Naive thymus-derived CD8-positive, alpha-beta T cell (primary cell): ENCODE results near the gene GFI1. TPM values are rescaled to one million over a fixed set of nuclear protein-coding genes. Genes with fewer than 3 reads are reported as not detected.
A peak's percentile ranks its signal among the peaks of the same experiment; 100 is the strongest.

Experiments
- ATAC-seq, 2 donors: fragments of 150-1000 bp; cut with Tn5 transposase in 1 of 2; sonication (Bioruptor Pico), chemical (Tn5 transposase) in 1 of 2; 1 replicate in 1 of 2; 2 replicates in 1 of 2; pipeline ENCODE4 v1.10.0; 2021; ENCODE audit warnings: mild to moderate bottlenecking in 2 of 2, moderate library complexity in 2 of 2
- POLR2A ChIA-PET: fragments of 350-600 bp; sonication (Branson Sonifier 250); formaldehyde crosslinking; loops from one replicate; lab custom pipeline; 2021; ENCODE audit warnings: antibody characterized with exemption; lab: Charles Lee
- DNase-seq, 10 donors: peaks; one replicate each; pipeline versions ENCODE4 v3.0.0 to v3.0.0-alpha.2; 2020 to 2022
- H3K27ac Mint-ChIP-seq, 10 donors: one replicate each; pipeline ENCODE4 v1.8.0; 2020 to 2022; ENCODE audit warnings: mild to moderate bottlenecking in 10 of 10, mixed read lengths in 10 of 10, moderate library complexity in 4 of 10, inconsistent platforms in 1 of 10
- H3K27me3 Mint-ChIP-seq, 5 donors: one replicate each; pipeline ENCODE4 v1.8.0; 2021 to 2022; ENCODE audit warnings: mixed read lengths in 5 of 5
- H3K36me3 Mint-ChIP-seq, 3 donors: one replicate each; pipeline ENCODE4 v1.8.0; 2020 to 2022; ENCODE audit warnings: mixed read lengths in 3 of 3, mild to moderate bottlenecking in 2 of 3, inconsistent platforms in 1 of 3
- H3K4me1 Mint-ChIP-seq, 4 donors: one replicate each; pipeline ENCODE4 v1.8.0; 2021 to 2022; ENCODE audit warnings: mixed read lengths in 4 of 4
- H3K4me3 Mint-ChIP-seq, 10 donors: one replicate each; pipeline ENCODE4 v1.8.0; 2020 to 2022; ENCODE audit warnings: mild to moderate bottlenecking in 10 of 10, mixed read lengths in 10 of 10, moderate library complexity in 6 of 10, inconsistent platforms in 1 of 10
- H3K9me3 Mint-ChIP-seq, 9 donors: one replicate each; pipeline ENCODE4 v1.8.0; 2020 to 2022; ENCODE audit warnings: mixed read lengths in 9 of 9, mild to moderate bottlenecking in 3 of 9, inconsistent platforms in 1 of 9, moderate library complexity in 1 of 9
- polyA plus RNA-seq, 3 donors: library from polyadenylated mRNA; unstranded; fragments of 300-500 nt; fragmentation: Illumina TruSeq; gene quantifications; one replicate each; pipeline ENCODE4 v1.2.3, GENCODE V29; 2021
- total RNA-seq, 8 experiments: library from RNA in 2 of 8; stranded (reverse) in 2 of 8; gene quantifications; one replicate each; pipeline ENCODE4 v1.2.3 and lab custom pipeline; 2021 to 2026

GFI1 gene
- total and polyA plus RNA-seq, 5 experiments from 2014 or later: 5.6 to 22.4 (median 12.4) TPM

DNA sequence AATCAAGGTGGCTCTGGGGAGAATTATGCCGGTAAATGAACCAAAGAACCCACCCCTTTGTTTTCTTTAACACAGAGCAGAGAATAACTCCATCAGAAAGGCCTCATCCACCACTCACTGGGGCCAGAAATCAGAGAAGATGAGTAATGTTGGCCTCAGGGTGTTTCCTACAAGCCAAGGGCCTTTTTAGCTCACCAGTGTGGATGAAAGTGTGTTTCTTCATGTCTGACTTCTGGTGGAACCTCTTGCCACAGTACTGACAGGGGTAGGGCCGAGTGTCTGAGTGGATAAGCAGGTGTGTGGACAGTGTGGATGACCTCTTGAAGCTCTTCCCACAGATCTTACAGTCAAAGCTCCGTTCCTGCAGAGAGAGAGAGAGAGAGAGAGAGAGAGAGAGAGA, 8.3 kb downstream of the GFI1 start:
- ATAC-seq: no peak
- peaks cover 0 to 34% (median 8%) of the 10 kb centered on the region in 3 donors for H3K36me3 Mint-ChIP-seq
- H3K4me3 Mint-ChIP-seq: peak overlapping the region in 3 of 10 donors; percentile 32 to 66 (median 52)
- H3K27ac Mint-ChIP-seq: peak overlapping the region in 6 of 10 donors; percentile 19 to 87 (median 55)
- POLR2A ChIA-PET: no interaction called here
- peaks cover 19 to 72% (median 62%) of the 10 kb centered on the region in 4 donors for H3K4me1 Mint-ChIP-seq
- no peaks in the 10 kb centered on the region for H3K27me3 Mint-ChIP-seq
- H3K9me3 Mint-ChIP-seq: no peaks in the 10 kb centered on the region
- DNase-seq: no peak

DNA sequence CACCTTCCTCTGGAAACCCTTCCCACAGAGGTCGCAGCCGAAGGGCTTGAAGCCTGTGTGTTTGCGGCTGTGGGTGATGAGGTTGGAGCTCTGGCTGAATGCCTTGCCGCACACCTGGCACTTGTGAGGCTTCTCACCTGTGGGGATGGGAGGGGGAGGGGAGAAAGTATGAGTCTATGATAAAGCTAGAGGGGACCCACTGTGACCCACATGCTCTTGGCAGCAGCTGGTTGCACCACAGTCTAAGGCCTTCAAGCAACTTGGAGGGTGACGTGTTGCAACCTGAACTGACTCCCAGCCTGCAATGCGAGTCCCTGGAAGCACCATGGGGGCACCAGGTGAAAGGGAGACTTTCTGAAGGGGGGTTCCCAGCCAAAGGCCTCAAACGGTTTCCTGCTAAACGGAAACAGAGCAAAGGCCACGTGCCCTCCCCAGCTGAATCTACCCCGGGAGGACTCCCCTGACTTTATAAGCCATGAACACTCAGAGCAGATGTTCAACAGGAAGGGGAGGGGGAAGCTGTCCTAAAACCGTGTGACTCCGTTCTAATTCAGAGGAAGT, 10.6 kb downstream of the GFI1 start:
- POLR2A ChIA-PET: interaction anchor here (1.0 to 5.0 kb wide), 2 partner anchors 8 to 61 kb away, joined by 4 to 56 read pairs; partner anchors contain the start of gene GFI1
- peak overlapping the region; percentile 11 to 83 (median 50) for H3K4me3 Mint-ChIP-seq
- ATAC-seq (peak; percentile 90 to 93), DNase-seq (peak in 9 of 10 donors; percentile 32 to 81 (median 67))
- no peaks in the 10 kb centered on the region for H3K27me3 Mint-ChIP-seq
- H3K4me1 Mint-ChIP-seq: peaks cover 11 to 65% (median 51%) of the 10 kb centered on the region in 4 donors
- peak overlapping the region; percentile 34 to 95 (median 84) for H3K27ac Mint-ChIP-seq
- H3K36me3 Mint-ChIP-seq: peaks cover 0 to 34% (median 8%) of the 10 kb centered on the region in 3 donors
- no peaks in the 10 kb centered on the region for H3K9me3 Mint-ChIP-seq

DNA sequence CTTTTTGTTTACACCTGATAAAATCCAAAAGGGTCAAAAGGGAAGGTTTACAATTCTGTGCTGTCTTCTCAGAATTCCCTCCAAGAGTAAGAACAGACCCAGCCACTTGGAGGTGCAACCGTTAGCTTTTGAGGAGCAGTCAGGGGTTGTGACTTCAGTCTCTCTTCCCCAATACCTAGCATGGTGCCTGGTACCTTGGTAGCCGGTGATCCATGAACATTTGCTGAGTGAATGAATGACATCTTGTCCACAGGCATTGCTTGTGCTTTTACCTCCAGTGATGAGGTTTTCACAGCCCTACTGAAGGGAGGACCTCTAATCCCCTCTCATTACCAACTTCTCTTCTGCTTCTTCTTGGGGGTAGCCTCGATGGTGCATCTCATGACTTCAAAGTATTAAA, 11.7 kb downstream of the GFI1 start:
- Mint-ChIP-seq H3K27me3 (no peaks in the 10 kb centered on the region), H3K4me3 (no peak overlapping the region), H3K9me3 (no peaks in the 10 kb centered on the region), H3K36me3 (peaks cover 0 to 31% (median 8%) of the 10 kb centered on the region in 3 donors), H3K4me1 (peaks cover 11 to 67% (median 51%) of the 10 kb centered on the region in 4 donors), H3K27ac (peak overlapping the region; percentile 2 to 86 (median 62))
- no peak for ATAC-seq
- no peak for DNase-seq
- POLR2A ChIA-PET: interaction anchor here (1.0 to 5.0 kb wide), 2 partner anchors 10 to 62 kb away, joined by 4 to 56 read pairs; partner anchors contain the start of gene GFI1

DNA sequence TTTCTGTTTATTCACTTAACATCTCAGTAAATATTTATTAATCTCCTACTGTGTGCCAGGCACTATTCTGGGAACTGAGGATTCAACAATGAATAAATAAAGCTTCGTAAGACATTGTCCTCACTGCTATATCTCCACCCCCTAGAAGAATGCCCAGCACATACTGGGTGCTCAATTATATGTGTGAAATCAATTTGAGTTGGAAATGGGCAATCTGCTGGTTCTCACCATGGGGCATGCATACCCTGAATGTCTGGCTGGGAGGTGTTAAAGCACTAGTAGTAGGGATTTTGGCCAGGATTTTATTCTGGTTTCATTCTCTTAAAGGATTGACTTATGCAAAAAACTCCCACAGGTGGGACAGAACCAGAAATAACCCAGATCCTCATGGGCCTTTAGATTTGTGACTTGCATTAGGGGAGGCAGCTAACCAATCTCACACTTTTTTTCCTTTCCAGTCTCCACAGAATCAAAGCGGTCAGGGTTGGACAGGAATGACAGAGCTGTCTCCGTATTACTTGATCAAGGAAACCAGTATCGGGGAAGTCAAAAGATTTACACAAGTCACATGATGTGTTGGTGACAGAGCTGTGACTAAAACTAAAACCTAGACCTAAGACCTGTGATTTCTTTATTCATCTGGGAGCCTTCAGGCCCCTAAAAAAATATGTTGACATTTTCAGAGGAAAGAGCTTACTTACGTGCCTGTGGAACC, 12.8 kb downstream of the GFI1 start:
- Mint-ChIP-seq H3K4me3 (peak overlapping the region in 1 of 10 donors; percentile 27), H3K4me1 (peaks cover 8 to 56% (median 40%) of the 10 kb centered on the region in 4 donors), H3K27me3 (no peaks in the 10 kb centered on the region), H3K9me3 (no peaks in the 10 kb centered on the region), H3K27ac (peak overlapping the region in 8 of 10 donors; percentile 21 to 86 (median 78)), H3K36me3 (peaks cover 0 to 23% (median 2%) of the 10 kb centered on the region in 3 donors)
- no peak for ATAC-seq
- POLR2A ChIA-PET: interaction anchor here (0.7 to 5.0 kb wide), 2 partner anchors 11 to 12 kb away, joined by 4 to 56 read pairs; partner anchors contain the start of gene GFI1
- no peak for DNase-seq

DNA sequence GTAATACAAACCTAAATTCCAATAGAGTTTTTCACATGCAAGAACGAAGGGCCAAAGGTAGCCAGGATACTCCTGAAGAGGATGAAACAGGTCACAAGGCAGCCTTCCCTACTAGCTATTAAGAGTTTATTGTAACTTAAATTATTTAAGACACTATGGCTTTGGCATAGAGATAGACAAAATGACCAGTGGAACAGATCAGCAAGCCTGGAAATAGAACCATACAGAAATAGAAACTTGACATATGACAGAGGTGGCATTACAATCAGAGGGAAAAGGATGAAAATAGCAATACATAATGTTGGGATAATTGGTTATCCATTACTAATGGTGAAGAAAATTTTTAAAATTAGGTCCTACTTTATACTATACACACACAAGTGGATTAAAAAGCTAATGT, 16.5 kb downstream of the GFI1 start:
- peaks cover 6 to 40% (median 28%) of the 10 kb centered on the region in 4 donors for H3K4me1 Mint-ChIP-seq
- no peak overlapping the region for H3K4me3 Mint-ChIP-seq
- no peak for DNase-seq
- H3K27me3 Mint-ChIP-seq: no peaks in the 10 kb centered on the region
- H3K9me3 Mint-ChIP-seq: no peaks in the 10 kb centered on the region
- H3K27ac Mint-ChIP-seq: no peak overlapping the region
- no peak for ATAC-seq
- H3K36me3 Mint-ChIP-seq: peaks cover 0 to 3% (median 0%) of the 10 kb centered on the region in 3 donors
- POLR2A ChIA-PET: no interaction called here

DNA sequence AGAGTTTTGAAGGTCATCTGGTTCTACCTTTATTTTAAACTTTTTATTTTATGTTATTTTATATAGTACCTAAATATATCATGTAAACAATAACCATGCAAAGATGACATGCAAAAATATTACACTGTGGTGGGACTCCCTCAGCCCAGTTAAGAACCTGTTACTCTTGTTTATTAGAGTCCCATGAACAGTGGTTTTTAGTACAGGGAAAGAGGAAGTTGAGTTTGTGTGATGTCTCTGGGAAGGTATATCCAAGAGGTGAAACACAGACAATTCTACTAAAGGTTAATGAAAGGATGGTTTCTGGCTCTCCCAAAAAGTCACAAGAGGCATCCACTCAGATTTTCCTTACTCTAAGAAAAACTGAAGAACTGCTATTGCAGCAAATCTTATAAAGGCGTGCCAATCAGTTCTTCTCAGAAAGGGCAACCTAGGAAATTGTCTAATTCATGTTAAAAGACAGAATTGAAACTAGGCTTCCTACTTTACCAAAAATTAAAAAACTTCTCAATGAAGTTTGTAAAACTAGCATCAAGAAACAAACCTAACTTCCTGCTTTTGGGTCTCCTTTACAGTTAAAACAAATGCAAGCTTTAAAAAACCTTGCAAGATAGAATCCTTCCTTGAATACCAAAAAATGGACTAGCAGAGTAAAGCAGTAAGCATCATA, 19.9 kb downstream of the GFI1 start:
- Mint-ChIP-seq H3K27ac (peak overlapping the region in 5 of 10 donors; percentile 4 to 61 (median 19)), H3K27me3 (no peaks in the 10 kb centered on the region), H3K4me3 (no peak overlapping the region), H3K36me3 (peaks cover 0 to 3% (median 0%) of the 10 kb centered on the region in 3 donors), H3K4me1 (peaks cover 12 to 49% (median 37%) of the 10 kb centered on the region in 4 donors), H3K9me3 (no peaks in the 10 kb centered on the region)
- DNase-seq: no peak
- no peak for ATAC-seq
- POLR2A ChIA-PET: no interaction called here

DNA sequence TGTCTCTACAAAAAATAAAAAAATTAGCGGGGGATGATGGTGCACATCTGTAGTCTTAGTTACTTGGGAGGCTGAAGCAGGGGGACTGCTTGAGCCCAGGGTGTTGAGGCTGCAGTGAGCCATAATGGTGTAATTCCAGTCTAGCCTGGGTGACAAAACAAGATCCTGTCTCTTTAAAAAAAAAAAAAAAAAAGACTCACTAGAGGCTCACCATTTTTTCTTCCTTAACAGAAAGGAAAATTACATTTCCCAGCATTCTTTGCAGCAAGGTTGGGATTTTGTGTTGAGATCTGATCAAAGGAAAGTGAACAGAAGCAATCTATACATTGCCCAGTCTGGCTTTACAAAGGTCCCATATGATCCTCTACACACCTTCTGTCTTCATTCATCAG, 21.5 kb downstream of the GFI1 start:
- H3K4me3 Mint-ChIP-seq: no peak overlapping the region
- POLR2A ChIA-PET: no interaction called here
- ATAC-seq (no peak), DNase-seq (no peak)
- no peaks in the 10 kb centered on the region for H3K27me3 Mint-ChIP-seq
- no peaks in the 10 kb centered on the region for H3K9me3 Mint-ChIP-seq
- peaks cover 0 to 3% (median 0%) of the 10 kb centered on the region in 3 donors for H3K36me3 Mint-ChIP-seq
- H3K27ac Mint-ChIP-seq: peak overlapping the region in 3 of 10 donors; percentile 9 to 70 (median 49)
- H3K4me1 Mint-ChIP-seq: peaks cover 17 to 56% (median 45%) of the 10 kb centered on the region in 4 donors

DNA sequence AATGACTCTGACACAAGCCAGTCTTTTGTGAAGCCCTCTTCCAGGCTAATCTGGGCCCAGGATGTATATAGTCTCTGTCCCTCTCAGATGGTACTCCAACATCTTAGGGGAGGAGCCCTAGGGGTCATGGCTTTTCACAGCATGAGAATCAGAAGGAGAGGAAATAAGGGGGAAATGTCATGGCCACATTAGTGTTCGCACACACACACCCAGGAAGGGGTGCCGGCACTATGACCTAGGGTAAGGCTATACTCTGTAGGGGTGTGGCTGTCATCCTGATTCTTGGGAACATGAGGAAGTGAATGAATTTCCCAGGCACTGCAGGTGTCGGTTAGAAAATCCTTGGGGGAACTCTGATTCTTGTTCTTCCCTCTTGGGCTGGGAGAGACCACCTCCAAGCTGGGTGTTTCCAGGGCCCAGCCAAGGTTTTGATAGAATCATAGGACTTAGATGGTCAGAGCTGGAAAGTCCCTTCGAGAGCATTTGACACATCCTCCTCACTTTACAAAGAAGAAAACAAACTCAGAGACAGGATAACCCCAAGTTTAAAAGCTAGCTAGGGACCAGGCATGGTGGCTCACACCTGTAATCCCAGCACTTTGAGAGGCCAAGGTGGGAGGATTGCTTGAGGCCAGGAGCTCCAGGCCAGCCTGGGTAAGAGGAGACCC, 22.0 kb downstream of the GFI1 start:
- Mint-ChIP-seq H3K9me3 (no peaks in the 10 kb centered on the region), H3K27ac (peak overlapping the region in 7 of 10 donors; percentile 2 to 76 (median 56)), H3K27me3 (peaks cover 0 to 2% (median 0%) of the 10 kb centered on the region in 5 donors), H3K36me3 (peaks cover 0 to 3% (median 0%) of the 10 kb centered on the region in 3 donors), H3K4me3 (peak overlapping the region in 7 of 10 donors; percentile 3 to 60 (median 12)), H3K4me1 (peaks cover 20 to 61% (median 49%) of the 10 kb centered on the region in 4 donors)
- DNase-seq (no peak), ATAC-seq (peak in 1 of 2 donors; percentile 49)
- POLR2A ChIA-PET: no interaction called here

DNA sequence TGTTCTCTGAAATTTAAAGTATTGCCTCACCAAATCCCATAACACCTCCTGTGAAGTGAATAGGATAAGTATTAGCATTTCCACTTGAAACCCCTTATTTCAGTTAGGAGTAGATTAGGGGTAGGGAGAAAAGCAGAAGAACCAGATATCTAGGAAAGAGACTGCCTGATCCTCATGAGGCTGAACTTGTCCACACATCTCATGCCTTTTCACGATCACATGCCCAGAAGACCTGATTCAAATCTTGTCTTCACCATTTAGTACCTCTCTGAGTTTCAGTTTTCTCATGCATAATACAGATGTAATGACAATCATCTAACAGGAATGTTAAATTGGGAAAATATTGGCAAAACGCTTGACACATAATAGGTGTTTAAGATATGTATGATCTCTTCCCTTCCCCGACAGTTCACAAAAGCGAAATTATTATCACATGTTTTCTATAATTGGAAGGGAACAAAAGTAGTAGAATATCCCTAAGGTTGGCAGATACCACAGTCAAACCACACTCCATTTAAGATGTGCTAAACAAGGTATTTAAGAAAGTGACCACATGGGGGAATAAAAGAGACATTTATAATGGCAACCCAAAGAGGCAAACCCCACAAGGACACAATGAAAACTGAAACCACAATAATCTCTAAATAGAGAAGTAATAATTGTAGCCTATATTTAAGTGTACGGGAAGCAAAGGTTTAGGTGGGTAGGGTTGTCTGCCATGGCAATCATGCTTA, 25.2 kb downstream of the GFI1 start:
- ATAC-seq (peak in 1 of 2 donors; percentile 37), DNase-seq (no peak)
- Mint-ChIP-seq H3K4me1 (peaks cover 19 to 59% (median 45%) of the 10 kb centered on the region in 4 donors), H3K36me3 (no peaks in the 10 kb centered on the region), H3K9me3 (no peaks in the 10 kb centered on the region), H3K27me3 (peaks cover 0 to 2% (median 0%) of the 10 kb centered on the region in 5 donors), H3K4me3 (no peak overlapping the region), H3K27ac (no peak overlapping the region)
- POLR2A ChIA-PET: no interaction called here

DNA sequence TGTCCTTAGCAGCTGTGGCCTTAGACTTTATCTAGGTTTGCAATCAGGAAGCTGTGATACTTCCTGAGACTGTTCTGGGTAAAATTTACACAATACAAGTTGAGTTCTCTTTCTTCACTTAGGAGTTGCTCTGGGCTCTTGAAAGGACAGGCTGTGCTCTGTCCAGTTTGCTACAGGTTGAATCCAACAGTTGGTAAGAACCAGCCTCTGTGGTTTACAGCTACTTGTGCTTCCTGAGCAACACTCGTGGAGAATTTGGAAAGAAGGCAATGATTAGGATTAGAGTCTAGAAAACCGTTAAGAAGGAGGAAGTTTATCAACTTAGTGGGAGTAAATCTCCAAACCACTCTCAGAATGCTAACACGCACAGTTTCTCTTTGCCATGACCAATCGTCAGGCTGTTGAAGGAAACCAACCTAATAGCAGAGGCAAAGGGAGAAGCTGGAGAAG, 26.8 kb downstream of the GFI1 start:
- no peaks in the 10 kb centered on the region for H3K9me3 Mint-ChIP-seq
- H3K36me3 Mint-ChIP-seq: no peaks in the 10 kb centered on the region
- POLR2A ChIA-PET: no interaction called here
- peak overlapping the region in 9 of 10 donors; percentile 1 to 89 (median 57) for H3K27ac Mint-ChIP-seq
- peak overlapping the region in 8 of 10 donors; percentile 34 to 77 (median 71) for H3K4me3 Mint-ChIP-seq
- H3K4me1 Mint-ChIP-seq: peaks cover 14 to 46% (median 37%) of the 10 kb centered on the region in 4 donors
- ATAC-seq (no peak), DNase-seq (no peak)
- peaks cover 0 to 2% (median 0%) of the 10 kb centered on the region in 5 donors for H3K27me3 Mint-ChIP-seq

DNA sequence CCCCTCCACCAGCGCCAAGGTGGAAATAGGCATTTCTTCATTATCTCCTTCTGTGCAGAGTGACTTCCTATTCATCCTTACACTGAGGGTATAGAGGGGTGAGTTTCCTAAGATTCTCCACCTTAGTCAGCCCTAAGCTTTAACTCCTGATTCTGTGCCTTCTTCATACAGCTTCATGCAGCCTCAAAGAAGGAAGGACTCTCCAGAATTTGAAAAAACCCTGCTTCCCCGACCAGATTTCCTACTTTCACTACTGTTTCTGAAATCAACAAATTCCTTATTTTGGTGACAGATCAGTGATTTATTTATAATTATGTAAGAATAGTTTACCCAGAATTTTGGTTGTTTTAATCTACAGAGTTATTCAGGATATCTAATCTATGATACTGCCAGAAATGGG, 28.6 kb downstream of the GFI1 start:
- peaks cover 0 to 2% (median 0%) of the 10 kb centered on the region in 5 donors for H3K27me3 Mint-ChIP-seq
- ATAC-seq: no peak
- no peaks in the 10 kb centered on the region for H3K9me3 Mint-ChIP-seq
- H3K4me1 Mint-ChIP-seq: peaks cover 10 to 31% (median 24%) of the 10 kb centered on the region in 4 donors
- no peak for DNase-seq
- no peaks in the 10 kb centered on the region for H3K36me3 Mint-ChIP-seq
- no peak overlapping the region for H3K4me3 Mint-ChIP-seq
- POLR2A ChIA-PET: no interaction called here
- no peak overlapping the region for H3K27ac Mint-ChIP-seq
